Endothelial cell of umbilical vein (primary cell): ENCODE results near the gene WWC1. TPM values are rescaled to one million over a fixed set of nuclear protein-coding genes. Genes with fewer than 3 reads are reported as not detected.

Source experiments
- BruUV-seq: library from RNA; stranded (reverse); fragments of 400-500 nt; replicated peaks from 2 replicates; lab custom pipeline; 2021; lab: Mats Ljungman, UMichigan
- CTCF ChIA-PET: fragments of 300-600, 350-600 bp; sonication (Branson Sonifier 250); formaldehyde crosslinking; loops from one replicate; lab custom pipeline; 2021; ENCODE audit warnings: antibody characterized with exemption, inconsistent platforms; lab: Charles Lee
- POLR2A ChIA-PET: fragments of 300-600, 350-600 bp; sonication (Branson Sonifier 250); formaldehyde crosslinking; loops from one replicate; lab custom pipeline; 2021; ENCODE audit warnings: antibody characterized with exemption, inconsistent platforms; lab: Charles Lee
- DNase-seq: peaks from one replicate; pipeline ENCODE4 v3.0.0-alpha.2; 2011; ENCODE audit warnings: low read depth, low spot score
- FAIRE-seq: peaks from 2 replicates; lab custom pipeline; 2011; peaks lifted over from hg19 to GRCh38; lab: Jason Lieb, UNC
- H2AFZ ChIP-seq: 2 replicates; pipeline ENCODE4 v1.6.0; 2012; ENCODE audit warnings: low read depth, low read length, control low read depth, inconsistent platforms
- H3K27ac ChIP-seq: 2 replicates; pipeline ENCODE4 v1.5.1; 2011; ENCODE audit warnings: low read depth, mild to moderate bottlenecking, control low read depth, low read length, moderate library complexity; ENCODE audit not compliant: insufficient read depth
- H3K27me3 ChIP-seq, 2 experiments: 2 replicates each; pipeline versions ENCODE4 v1.6.0 to v1.6.1; 2011; ENCODE audit warnings: low read length in 2 of 2, mixed read lengths in 1 of 2; ENCODE audit not compliant: control insufficient read depth in 2 of 2, insufficient read depth in 2 of 2
- H3K36me3 ChIP-seq, 2 experiments: 2 replicates in 1 of 2; 3 replicates in 1 of 2; pipeline ENCODE4 v1.5.1; 2011; ENCODE audit warnings: low read length in 2 of 2, mild to moderate bottlenecking in 1 of 2, moderate library complexity in 1 of 2; ENCODE audit not compliant: control insufficient read depth in 2 of 2, insufficient read depth in 2 of 2; ENCODE audit errors: extremely low read depth in 1 of 2
- H3K4me1 ChIP-seq: 3 replicates; pipeline ENCODE4 v1.5.1; 2011; ENCODE audit warnings: mild to moderate bottlenecking, low read length; ENCODE audit not compliant: control insufficient read depth, insufficient read depth; ENCODE audit errors: extremely low read depth
- H3K4me2 ChIP-seq: 2 replicates; pipeline ENCODE4 v1.6.1; 2011; ENCODE audit warnings: low read length, control low read depth, mixed read lengths; ENCODE audit not compliant: insufficient read depth
- H3K4me3 ChIP-seq, 3 experiments: fragments of 200-600 bp in 1 of 3; sonication (generic), shearing (Covaris generic) in 1 of 3; replicated peaks in 1 of 3; 2 replicates each; pipeline ENCODE4 v1.5.1; 2011 to 2016; ENCODE audit warnings: control low read depth in 3 of 3, low read length in 3 of 3, mild to moderate bottlenecking in 2 of 3, inconsistent platforms in 1 of 3, low read depth in 1 of 3, moderate library complexity in 1 of 3; ENCODE audit not compliant: insufficient read depth in 1 of 3
- H3K79me2 ChIP-seq: 2 replicates; pipeline ENCODE4 v1.6.0; 2012; ENCODE audit warnings: low read length, inconsistent platforms; ENCODE audit not compliant: control insufficient read depth, insufficient read depth
- H3K9ac ChIP-seq: replicated peaks from 2 replicates; pipeline ENCODE3; 2011; ENCODE audit warnings: low read length, control low read depth; ENCODE audit not compliant: insufficient read depth; ENCODE audit errors: extremely low read depth
- H3K9me1 ChIP-seq: replicated peaks from 3 replicates; pipeline ENCODE4 v1.6.0; 2011; ENCODE audit warnings: mild to moderate bottlenecking, low read length; ENCODE audit not compliant: control insufficient read depth, insufficient read depth; ENCODE audit errors: extremely low read depth
- H3K9me3 ChIP-seq: replicated peaks from 2 replicates; pipeline ENCODE4 v1.5.1; 2012; ENCODE audit warnings: low read length, inconsistent platforms; ENCODE audit not compliant: control insufficient read depth, insufficient read depth
- H4K20me1 ChIP-seq: replicated peaks from 2 replicates; pipeline ENCODE3; 2011; ENCODE audit warnings: mild to moderate bottlenecking, low read length; ENCODE audit not compliant: control insufficient read depth, insufficient read depth; ENCODE audit errors: extremely low read depth
- EZH2 ChIP-seq: IDR thresholded peaks from 2 replicates; pipeline ENCODE4 v1.6.1; 2012; ENCODE audit warnings: borderline replicate concordance, low read depth, mild to moderate bottlenecking, moderate library complexity, low read length, inconsistent platforms; ENCODE audit not compliant: severe bottlenecking
- FOS ChIP-seq: IDR thresholded peaks from 2 replicates; pipeline ENCODE4 v1.6.1; 2011; ENCODE audit warnings: mild to moderate bottlenecking, low read length, moderate library complexity, borderline replicate concordance; ENCODE audit not compliant: insufficient read depth
- GATA2 ChIP-seq: IDR thresholded peaks from 2 replicates; pipeline ENCODE4 v1.7.0; 2011; ENCODE audit warnings: low read depth, mild to moderate bottlenecking, moderate library complexity, mixed read lengths, low read length; ENCODE audit not compliant: insufficient read length, insufficient read depth
- JUN ChIP-seq: IDR thresholded peaks from 2 replicates; pipeline ENCODE4 v1.6.1; 2011; ENCODE audit warnings: borderline replicate concordance, low read depth; ENCODE audit not compliant: insufficient read length, insufficient read depth
- MYC ChIP-seq: IDR thresholded peaks from one replicate; pipeline ENCODE4 v1.6.1; 2011; ENCODE audit warnings: mild to moderate bottlenecking, low read depth, low read length
- POLR2A ChIP-seq: IDR thresholded peaks from 2 replicates; pipeline ENCODE4 v1.6.1; 2012; ENCODE audit warnings: low read depth, mild to moderate bottlenecking, control low read depth, low read length
- POLR2AphosphoS5 ChIP-seq: IDR thresholded peaks from 2 replicates; pipeline ENCODE4 v1.6.1; 2012; ENCODE audit warnings: low read depth, mild to moderate bottlenecking, control low read depth, low read length, moderate library complexity; ENCODE audit not compliant: insufficient read depth
- dilution Hi-C: fragments of 300-500 bp; cut with MboI; formaldehyde crosslinking; loops from one replicate; pipeline ENCODE4 v1.15.0; 2019; ENCODE audit warnings: low sequenced_read_pairs; ENCODE audit not compliant: extremely low pct_ligation_motif_present
- intact Hi-C: fragments of 100-400 bp; cut with micrococcal nuclease; formaldehyde crosslinking; loops from one replicate; pipeline ENCODE4 v1.10.0; 2022
- polyA plus RNA-seq, 4 experiments: library from polyadenylated mRNA; depleted of rRNA in 3 of 4; stranded (reverse) in 3 of 4; unstranded in 1 of 4; fragments of >200 nt; gene quantifications; 2 replicates each; pipeline versions ENCODE4 v1.2.1 to v1.2.3, GENCODE V29; 2011 to 2012; ENCODE audit warnings: missing spikeins in 1 of 4
- total RNA-seq: library from RNA; stranded (reverse); gene quantifications from 2 replicates; pipeline ENCODE4 v1.2.3, GENCODE V29; 2021
- TF ChIP-seq, protein P1 (sequence below): IDR thresholded peaks from 2 replicates; pipeline ENCODE4 v1.6.1; 2011; ENCODE audit not compliant: insufficient read depth, insufficient read length
- TF ChIP-seq, protein P2 (sequence below), 2 donors: IDR thresholded peaks; 1 replicate in 1 of 2; 2 replicates in 1 of 2; pipeline ENCODE4 v1.5.1; 2011; ENCODE audit warnings: low read length in 2 of 2, mild to moderate bottlenecking in 2 of 2, moderate library complexity in 2 of 2, control low read depth in 1 of 2, inconsistent platforms in 1 of 2, low read depth in 1 of 2; ENCODE audit not compliant: insufficient read depth in 1 of 2; ENCODE audit errors: extremely low read depth in 1 of 2

WWC1 gene
- total and polyA plus RNA-seq, 2 donors (not counting 3 experiments of a cell fraction or from before 2014, with no cell fraction given): 0.03 to 0.91 TPM

DNA sequence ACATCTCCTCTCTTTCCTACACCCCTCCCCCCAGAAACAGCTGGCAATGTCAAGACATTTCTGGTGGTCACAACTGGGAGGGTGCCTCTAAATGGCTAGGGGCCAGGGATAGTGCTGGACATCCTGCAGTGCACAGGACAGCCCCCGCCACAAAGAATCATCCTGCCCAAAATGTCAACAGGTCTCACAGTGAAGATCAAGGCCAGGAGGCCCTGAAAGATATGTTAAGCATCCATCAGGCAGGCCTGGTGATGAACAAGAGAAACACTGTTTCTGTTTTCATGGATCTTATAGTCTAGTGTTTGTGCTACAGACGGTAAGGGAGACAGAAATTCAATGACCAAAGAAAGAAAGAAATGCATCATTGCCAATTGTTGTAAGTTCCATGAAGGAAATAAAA is 45.9 kb downstream of the WWC1 start:
- no peak overlapping the region for H3K9ac ChIP-seq
- no peak overlapping the region for H2AFZ ChIP-seq
- no peak for FAIRE-seq
- POLR2A ChIA-PET: no interaction called here
- H3K9me1 ChIP-seq: no peaks in the 10 kb centered on the region
- intact Hi-C loops (no loop called here), dilution Hi-C loops (no loop called here)
- H3K36me3 ChIP-seq: no peaks in the 10 kb centered on the region
- no peak for TF ChIP-seq POLR2AphosphoS5
- TF ChIP-seq, protein P1, sequence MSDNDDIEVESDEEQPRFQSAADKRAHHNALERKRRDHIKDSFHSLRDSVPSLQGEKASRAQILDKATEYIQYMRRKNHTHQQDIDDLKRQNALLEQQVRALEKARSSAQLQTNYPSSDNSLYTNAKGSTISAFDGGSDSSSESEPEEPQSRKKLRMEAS: no peak
- no peak for TF ChIP-seq EZH2
- no peak for TF ChIP-seq POLR2A
- no peak for TF ChIP-seq JUN
- TF ChIP-seq, protein P2, sequence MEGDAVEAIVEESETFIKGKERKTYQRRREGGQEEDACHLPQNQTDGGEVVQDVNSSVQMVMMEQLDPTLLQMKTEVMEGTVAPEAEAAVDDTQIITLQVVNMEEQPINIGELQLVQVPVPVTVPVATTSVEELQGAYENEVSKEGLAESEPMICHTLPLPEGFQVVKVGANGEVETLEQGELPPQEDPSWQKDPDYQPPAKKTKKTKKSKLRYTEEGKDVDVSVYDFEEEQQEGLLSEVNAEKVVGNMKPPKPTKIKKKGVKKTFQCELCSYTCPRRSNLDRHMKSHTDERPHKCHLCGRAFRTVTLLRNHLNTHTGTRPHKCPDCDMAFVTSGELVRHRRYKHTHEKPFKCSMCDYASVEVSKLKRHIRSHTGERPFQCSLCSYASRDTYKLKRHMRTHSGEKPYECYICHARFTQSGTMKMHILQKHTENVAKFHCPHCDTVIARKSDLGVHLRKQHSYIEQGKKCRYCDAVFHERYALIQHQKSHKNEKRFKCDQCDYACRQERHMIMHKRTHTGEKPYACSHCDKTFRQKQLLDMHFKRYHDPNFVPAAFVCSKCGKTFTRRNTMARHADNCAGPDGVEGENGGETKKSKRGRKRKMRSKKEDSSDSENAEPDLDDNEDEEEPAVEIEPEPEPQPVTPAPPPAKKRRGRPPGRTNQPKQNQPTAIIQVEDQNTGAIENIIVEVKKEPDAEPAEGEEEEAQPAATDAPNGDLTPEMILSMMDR (IDR thresholded peaks at IDR 0.05; ENCODE audit: extremely low read depth in 1 of 2, insufficient read depth in 1 of 2, low read depth in 1 of 2, low read length in 2 of 2): no peak
- no peak for TF ChIP-seq FOS
- no peak for TF ChIP-seq MYC
- no peak for TF ChIP-seq GATA2
- H3K9me3 ChIP-seq: no peaks in the 10 kb centered on the region
- no peaks in the 10 kb centered on the region for H3K4me1 ChIP-seq
- CTCF ChIA-PET: no interaction called here
- DNase-seq: no peak
- no peaks in the 10 kb centered on the region for H4K20me1 ChIP-seq
- H3K79me2 ChIP-seq: no peaks in the 10 kb centered on the region
- H3K4me3 ChIP-seq: no peak overlapping the region
- no peaks in the 10 kb centered on the region for H3K27me3 ChIP-seq
- no peak overlapping the region for H3K27ac ChIP-seq
- BruUV-seq: no TSS peak
- no peak overlapping the region for H3K4me2 ChIP-seq
